DOHH2 (cell line): ENCODE measurements around the gene NGEF.

ENCODE experiments used
- H3F3A ChIP-seq: fragments of 200-600 bp; sonication (generic), shearing (Covaris generic); 2 replicates; pipeline ENCODE4 v1.6.0; 2016; ENCODE audit warnings: antibody characterized with exemption, mild to moderate bottlenecking; ENCODE audit not compliant: control insufficient read depth, insufficient read depth
- H3K27ac ChIP-seq: fragments of 200-600 bp; sonication (generic); 2 replicates; pipeline ENCODE4 v1.5.1; 2014; ENCODE audit warnings: low read depth, mild to moderate bottlenecking, low read length, moderate library complexity
- H3K27me3 ChIP-seq: fragments of 200-600 bp; sonication (generic); 2 replicates; pipeline ENCODE4 v1.6.1; 2014; ENCODE audit warnings: mild to moderate bottlenecking, low read length, mixed read lengths; ENCODE audit not compliant: control insufficient read depth
- H3K36me3 ChIP-seq: fragments of 200-600 bp; sonication (generic); 2 replicates; pipeline ENCODE4 v1.6.1; 2014; ENCODE audit warnings: mild to moderate bottlenecking, low read length, moderate library complexity, mixed read lengths; ENCODE audit not compliant: control insufficient read depth
- H3K4me1 ChIP-seq: fragments of 200-600 bp; sonication (generic); 2 replicates; pipeline ENCODE4 v1.6.1; 2014; ENCODE audit warnings: mild to moderate bottlenecking, low read length, mixed read lengths; ENCODE audit not compliant: control insufficient read depth
- H3K4me2 ChIP-seq: fragments of 200-600 bp; sonication (generic); 2 replicates; pipeline ENCODE4 v1.6.0; 2014; ENCODE audit warnings: mild to moderate bottlenecking, low read length, moderate library complexity
- H3K4me3 ChIP-seq: fragments of 200-600 bp; sonication (generic); 2 replicates; pipeline ENCODE4 v1.5.1; 2014; ENCODE audit warnings: mild to moderate bottlenecking, low read length, mixed read lengths
- H3K79me2 ChIP-seq: fragments of 200-600 bp; sonication (generic); 2 replicates; pipeline ENCODE4 v1.6.1; 2014; ENCODE audit warnings: mild to moderate bottlenecking, low read length, mixed read lengths; ENCODE audit not compliant: control insufficient read depth
- H3K9me2 ChIP-seq: fragments of 200-600 bp; sonication (generic); replicated peaks from 2 replicates; pipeline ENCODE4 v1.6.1; 2014; ENCODE audit warnings: mild to moderate bottlenecking, low read length, mixed read lengths; ENCODE audit not compliant: control insufficient read depth
- H3K9me3 ChIP-seq: fragments of 200-600 bp; sonication (generic); 2 replicates; pipeline ENCODE4 v1.6.1; 2014; ENCODE audit warnings: antibody characterized with exemption, low read length, mixed read lengths; ENCODE audit not compliant: control insufficient read depth, insufficient read depth
- H4K20me1 ChIP-seq: fragments of 200-600 bp; sonication (generic); 2 replicates; pipeline ENCODE4 v1.6.0; 2014; ENCODE audit warnings: low read depth, mild to moderate bottlenecking, antibody characterized with exemption, low read length, moderate library complexity; ENCODE audit not compliant: control insufficient read depth, insufficient read depth
- EZH2phosphoT487 ChIP-seq: fragments of 200-600 bp; sonication (generic); IDR thresholded peaks from 2 replicates; pipeline ENCODE4 v1.6.1; 2017; ENCODE audit warnings: borderline replicate concordance, mild to moderate bottlenecking, antibody characterized with exemption, low read length, moderate library complexity, mixed read lengths
- TF ChIP-seq, protein P1 (sequence below): fragments of 200-600 bp; sonication (generic); IDR thresholded peaks from one replicate; pipeline ENCODE4 v1.5.1; 2014; ENCODE audit warnings: antibody characterized with exemption, mild to moderate bottlenecking, low read depth, low read length; ENCODE audit not compliant: poor library complexity, severe bottlenecking

The NGEF gene

GRCh38 chr2:232940724-232941123 lies 72.3 kb downstream of the NGEF start:
- Histone ChIP-seq H3K27ac (no peak overlapping the region), H3K4me3 (no peak overlapping the region), H3K9me3 (no peaks in the 10 kb centered on the region), H3K27me3 (peaks cover 15% of the 10 kb centered on the region), H3F3A (no peaks in the 10 kb centered on the region), H3K36me3 (no peaks in the 10 kb centered on the region), H3K9me2 (no peaks in the 10 kb centered on the region), H3K4me2 (no peak overlapping the region), H3K4me1 (no peaks in the 10 kb centered on the region), H4K20me1 (no peaks in the 10 kb centered on the region), H3K79me2 (no peaks in the 10 kb centered on the region)
- no peak for TF ChIP-seq EZH2phosphoT487
- TF ChIP-seq, protein P1, sequence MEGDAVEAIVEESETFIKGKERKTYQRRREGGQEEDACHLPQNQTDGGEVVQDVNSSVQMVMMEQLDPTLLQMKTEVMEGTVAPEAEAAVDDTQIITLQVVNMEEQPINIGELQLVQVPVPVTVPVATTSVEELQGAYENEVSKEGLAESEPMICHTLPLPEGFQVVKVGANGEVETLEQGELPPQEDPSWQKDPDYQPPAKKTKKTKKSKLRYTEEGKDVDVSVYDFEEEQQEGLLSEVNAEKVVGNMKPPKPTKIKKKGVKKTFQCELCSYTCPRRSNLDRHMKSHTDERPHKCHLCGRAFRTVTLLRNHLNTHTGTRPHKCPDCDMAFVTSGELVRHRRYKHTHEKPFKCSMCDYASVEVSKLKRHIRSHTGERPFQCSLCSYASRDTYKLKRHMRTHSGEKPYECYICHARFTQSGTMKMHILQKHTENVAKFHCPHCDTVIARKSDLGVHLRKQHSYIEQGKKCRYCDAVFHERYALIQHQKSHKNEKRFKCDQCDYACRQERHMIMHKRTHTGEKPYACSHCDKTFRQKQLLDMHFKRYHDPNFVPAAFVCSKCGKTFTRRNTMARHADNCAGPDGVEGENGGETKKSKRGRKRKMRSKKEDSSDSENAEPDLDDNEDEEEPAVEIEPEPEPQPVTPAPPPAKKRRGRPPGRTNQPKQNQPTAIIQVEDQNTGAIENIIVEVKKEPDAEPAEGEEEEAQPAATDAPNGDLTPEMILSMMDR: no peak

GRCh38 chr2:232937278-232937906 lies 75.7 kb downstream of the NGEF start:
- Histone ChIP-seq H3K36me3 (no peaks in the 10 kb centered on the region), H3K27me3 (peaks cover 18% of the 10 kb centered on the region), H3K4me1 (no peaks in the 10 kb centered on the region), H4K20me1 (no peaks in the 10 kb centered on the region), H3K79me2 (no peaks in the 10 kb centered on the region), H3K9me2 (no peaks in the 10 kb centered on the region), H3K9me3 (no peaks in the 10 kb centered on the region), H3K27ac (no peak overlapping the region), H3K4me3 (no peak overlapping the region), H3K4me2 (no peak overlapping the region), H3F3A (no peaks in the 10 kb centered on the region)
- TF ChIP-seq, protein P1: no peak
- TF ChIP-seq EZH2phosphoT487: no peak

DNA sequence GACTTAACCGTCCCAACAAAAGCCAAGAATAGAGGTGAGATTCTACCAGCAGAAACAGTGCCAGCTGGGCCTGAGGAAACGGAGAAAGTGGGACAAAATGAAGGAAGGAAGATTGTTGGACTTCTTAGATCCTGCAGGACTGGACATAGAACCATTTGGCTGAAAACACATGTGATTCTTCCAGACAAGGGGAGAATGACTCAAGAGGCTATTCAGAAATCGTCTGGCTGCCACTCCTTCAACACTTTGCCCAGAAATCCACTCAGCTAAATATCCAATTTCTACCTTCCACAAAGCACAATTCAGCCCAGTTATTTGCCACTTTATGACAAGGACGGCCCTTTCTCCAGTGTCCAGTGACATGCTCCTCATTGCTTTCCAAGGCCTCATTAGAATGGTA lies 81.4 kb downstream of the NGEF start:
- no peaks in the 10 kb centered on the region for H3F3A ChIP-seq
- no peaks in the 10 kb centered on the region for H4K20me1 ChIP-seq
- no peaks in the 10 kb centered on the region for H3K9me2 ChIP-seq
- H3K4me2 ChIP-seq: no peak overlapping the region
- H3K36me3 ChIP-seq: no peaks in the 10 kb centered on the region
- TF ChIP-seq, protein P1: no peak
- TF ChIP-seq EZH2phosphoT487: no peak
- no peak overlapping the region for H3K4me3 ChIP-seq
- no peaks in the 10 kb centered on the region for H3K4me1 ChIP-seq
- H3K79me2 ChIP-seq: no peaks in the 10 kb centered on the region
- H3K27ac ChIP-seq: no peak overlapping the region
- H3K27me3 ChIP-seq: peaks cover 10% of the 10 kb centered on the region
- H3K9me3 ChIP-seq: no peaks in the 10 kb centered on the region

- Histone ChIP-seq H3K4me3 (no peak overlapping the region), H3K79me2 (no peaks in the 10 kb centered on the region), H3K36me3 (no peaks in the 10 kb centered on the region), H3K27ac (no peak overlapping the region), H3K4me1 (no peaks in the 10 kb centered on the region), H3K4me2 (no peak overlapping the region), H3K9me2 (no peaks in the 10 kb centered on the region), H3K27me3 (peaks cover 8% of the 10 kb centered on the region), H4K20me1 (no peaks in the 10 kb centered on the region), H3K9me3 (no peaks in the 10 kb centered on the region), H3F3A (no peaks in the 10 kb centered on the region)
- no peak for TF ChIP-seq EZH2phosphoT487
- TF ChIP-seq, protein P1: no peak
Measured at GRCh38 chr2:232930059-232930400, 83.0 kb downstream of the NGEF start.
